Thyroid gland (tissue), 4 donors: ENCODE measurements around the gene MICB. TPM values are rescaled to one million over a fixed set of nuclear protein-coding genes. Genes with fewer than 3 reads are reported as not detected.

Source experiments
- DNase-seq, 2 donors: peaks; one replicate each; pipeline ENCODE4 v3.0.0-alpha.2; 2019
- H3K27ac ChIP-seq, 3 donors: fragments of 200-600 bp; sonication (generic); 1 replicate in 2 of 3; 2 replicates in 1 of 3; pipeline ENCODE4 v1.5.1; 2016 to 2019; ENCODE audit warnings: mild to moderate bottlenecking in 1 of 3, moderate library complexity in 1 of 3
- H3K27me3 ChIP-seq: fragments of 200-600 bp; sonication (generic); one replicate; pipeline ENCODE4 v1.5.1; 2019
- H3K36me3 ChIP-seq, 2 donors: fragments of 200-600 bp; sonication (generic); one replicate each; pipeline ENCODE4 v1.5.1; 2016 to 2019
- H3K4me1 ChIP-seq, 2 donors: fragments of 200-600 bp; sonication (generic); one replicate each; pipeline ENCODE4 v1.5.1; 2017 to 2019
- H3K4me3 ChIP-seq, 3 donors: fragments of 200-600 bp; sonication (generic); replicated peaks in 1 of 3; 1 replicate in 2 of 3; 2 replicates in 1 of 3; pipeline ENCODE4 v1.5.1; 2016; ENCODE audit warnings: mild to moderate bottlenecking in 1 of 3
- H3K9me3 ChIP-seq: fragments of 200-600 bp; sonication (generic); one replicate; pipeline ENCODE4 v1.5.1; 2017
- POLR2A ChIP-seq, 2 donors: fragments of 450-650 bp; IDR thresholded peaks; one replicate each; pipeline ENCODE4 v1.6.1; 2017; ENCODE audit warnings: antibody characterized with exemption in 2 of 2, mild to moderate bottlenecking in 2 of 2, moderate library complexity in 1 of 2
- whole genome bisulfite sequencing, 2 donors: methylation state at CpG; one replicate each; pipeline ENCODE4 v1.1.5; 2017; 5-methylcytosine and 5-hydroxymethylcytosine counted together
- intact Hi-C: fragments of 100-400 bp; cut with DNase I; formaldehyde crosslinking; loops from one replicate; pipeline ENCODE4 v1.15.1; 2023
- total RNA-seq, 4 donors: library from RNA; depleted of rRNA; stranded (reverse); fragments of >200 nt; gene quantifications; one replicate each; pipeline ENCODE4 v1.2.3, GENCODE V29; 2016
- TF ChIP-seq, protein P1 (sequence below), 6 experiments: fragments of 200-600 bp in 3 of 6; fragments of 450-650 bp in 3 of 6; sonication (generic) in 3 of 6; IDR thresholded peaks; one replicate each; pipeline ENCODE4 v1.5.1; 2016 to 2019; ENCODE audit warnings: antibody characterized with exemption in 6 of 6, mild to moderate bottlenecking in 2 of 6, inconsistent platforms in 1 of 6, moderate library complexity in 1 of 6

MICB gene
- total RNA-seq, 4 donors from 2014 or later: 0.89 to 3.4 (median 2.1) TPM

DNA sequence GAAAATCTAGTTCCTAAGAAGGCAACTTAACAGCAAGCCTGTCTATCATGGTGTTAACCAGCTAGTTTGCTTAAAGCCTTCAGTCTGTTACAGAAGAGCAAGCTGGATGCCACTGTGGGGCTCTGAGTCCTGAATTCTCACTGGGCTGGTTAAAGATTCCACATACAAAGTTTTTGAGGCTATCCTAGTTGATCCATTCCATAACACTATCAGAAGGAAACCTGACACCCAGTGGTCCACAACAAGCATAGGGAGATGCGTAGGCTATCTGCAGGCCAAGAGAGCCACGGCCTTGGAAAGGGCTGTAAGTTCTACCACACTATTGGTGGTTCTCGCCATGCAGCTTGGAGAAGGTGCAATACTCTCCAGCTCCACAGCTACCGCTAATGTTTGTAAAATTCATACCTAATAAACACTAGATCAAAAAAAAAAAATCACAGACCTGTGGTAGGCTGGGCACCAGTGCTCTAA, 30.4 kb downstream of the MICB start:
- no peak for DNase-seq
- Histone ChIP-seq H3K4me3 (no peak overlapping the region), H3K4me1 (no peaks in the 10 kb centered on the region), H3K27me3 (no peaks in the 10 kb centered on the region), H3K9me3 (no peaks in the 10 kb centered on the region), H3K36me3 (peaks cover 32 to 39% of the 10 kb centered on the region in 2 donors), H3K27ac (no peak overlapping the region)
- intact Hi-C loops: no loop called here
- TF ChIP-seq, protein P1, sequence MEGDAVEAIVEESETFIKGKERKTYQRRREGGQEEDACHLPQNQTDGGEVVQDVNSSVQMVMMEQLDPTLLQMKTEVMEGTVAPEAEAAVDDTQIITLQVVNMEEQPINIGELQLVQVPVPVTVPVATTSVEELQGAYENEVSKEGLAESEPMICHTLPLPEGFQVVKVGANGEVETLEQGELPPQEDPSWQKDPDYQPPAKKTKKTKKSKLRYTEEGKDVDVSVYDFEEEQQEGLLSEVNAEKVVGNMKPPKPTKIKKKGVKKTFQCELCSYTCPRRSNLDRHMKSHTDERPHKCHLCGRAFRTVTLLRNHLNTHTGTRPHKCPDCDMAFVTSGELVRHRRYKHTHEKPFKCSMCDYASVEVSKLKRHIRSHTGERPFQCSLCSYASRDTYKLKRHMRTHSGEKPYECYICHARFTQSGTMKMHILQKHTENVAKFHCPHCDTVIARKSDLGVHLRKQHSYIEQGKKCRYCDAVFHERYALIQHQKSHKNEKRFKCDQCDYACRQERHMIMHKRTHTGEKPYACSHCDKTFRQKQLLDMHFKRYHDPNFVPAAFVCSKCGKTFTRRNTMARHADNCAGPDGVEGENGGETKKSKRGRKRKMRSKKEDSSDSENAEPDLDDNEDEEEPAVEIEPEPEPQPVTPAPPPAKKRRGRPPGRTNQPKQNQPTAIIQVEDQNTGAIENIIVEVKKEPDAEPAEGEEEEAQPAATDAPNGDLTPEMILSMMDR (IDR thresholded peaks at IDR 0.05): no peak
- TF ChIP-seq POLR2A (IDR thresholded peaks at IDR 0.05): no peak
- 84 to 87% methylated on average over 4 of the region's 4 CpGs for WGBS, 2 donors

- H3K27me3 ChIP-seq: no peaks in the 10 kb centered on the region
- TF ChIP-seq POLR2A (IDR thresholded peaks at IDR 0.05): no peak
- TF ChIP-seq, protein P1 (IDR thresholded peaks at IDR 0.05): no peak
- H3K27ac ChIP-seq: no peak within 1 kb of the TSS
- H3K36me3 ChIP-seq: peaks cover 38 to 44% of the 10 kb centered on the region in 2 donors
- H3K4me3 ChIP-seq: no peak within 1 kb of the TSS
- WGBS, 2 donors: 61 to 70% methylated on average over 7 of the region's 7 CpGs
- no peaks in the 10 kb centered on the region for H3K4me1 ChIP-seq
- intact Hi-C loops: no loop called here
- H3K9me3 ChIP-seq: no peaks in the 10 kb centered on the region
- no peak for DNase-seq
These were observed 30.9 kb downstream of the MICB start, which contains the start of gene MCCD1 for GRCh38 chr6:31528821-31529328. TSS of gene MCCD1 (plus strand) at chr6:31528962. CDS start at chr6:31529015, 53 bp downstream.

- 46 to 57% methylated on average over 10 to 12 of the region's 12 CpGs for WGBS, 2 donors
These were observed 31.6 kb downstream of the MICB start for GRCh38 chr6:31529329-31530150.

DNA sequence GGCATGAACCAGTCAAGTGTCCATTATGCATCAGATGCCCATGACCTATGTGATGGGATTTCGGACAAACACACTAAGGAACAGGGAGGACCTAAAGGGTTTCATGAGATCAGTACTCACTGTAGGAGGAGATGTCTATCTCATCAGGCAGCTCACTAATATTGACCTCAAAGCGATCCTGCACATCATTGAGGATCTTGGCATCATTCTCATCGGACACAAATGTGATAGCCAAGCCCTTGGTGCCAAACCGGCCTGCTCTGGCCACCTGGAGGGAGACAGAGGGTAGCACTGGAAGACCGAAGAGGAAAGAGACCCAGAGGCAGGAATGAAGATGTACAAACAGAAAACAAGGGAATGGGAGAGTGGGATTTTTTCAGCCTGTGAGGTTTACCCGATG, 32.7 kb downstream of the MICB start:
- no peak overlapping the region for H3K4me3 ChIP-seq
- DNase-seq: no peak
- H3K9me3 ChIP-seq: no peaks in the 10 kb centered on the region
- WGBS, 2 donors: 77 to 84% methylated on average over 5 of the region's 6 CpGs
- peaks cover 56 to 62% of the 10 kb centered on the region in 2 donors for H3K36me3 ChIP-seq
- intact Hi-C loops: no loop called here
- H3K27ac ChIP-seq: no peak overlapping the region
- no peaks in the 10 kb centered on the region for H3K27me3 ChIP-seq
- H3K4me1 ChIP-seq: no peaks in the 10 kb centered on the region
- no peak for TF ChIP-seq POLR2A (IDR thresholded peaks at IDR 0.05)
- TF ChIP-seq, protein P1 (IDR thresholded peaks at IDR 0.05): no peak

More at GRCh38 chr6:31529329-31530150, 31.6 kb downstream of the MICB start:
- TF ChIP-seq POLR2A (IDR thresholded peaks at IDR 0.05): no peak
- TF ChIP-seq, protein P1 (IDR thresholded peaks at IDR 0.05): no peak
- no peaks in the 10 kb centered on the region for H3K4me1 ChIP-seq
- H3K27ac ChIP-seq: no peak overlapping the region
- H3K4me3 ChIP-seq: no peak overlapping the region
- intact Hi-C loops: no loop called here
- no peaks in the 10 kb centered on the region for H3K9me3 ChIP-seq
- no peaks in the 10 kb centered on the region for H3K27me3 ChIP-seq
- peaks cover 44 to 51% of the 10 kb centered on the region in 2 donors for H3K36me3 ChIP-seq
- no peak for DNase-seq

DNA sequence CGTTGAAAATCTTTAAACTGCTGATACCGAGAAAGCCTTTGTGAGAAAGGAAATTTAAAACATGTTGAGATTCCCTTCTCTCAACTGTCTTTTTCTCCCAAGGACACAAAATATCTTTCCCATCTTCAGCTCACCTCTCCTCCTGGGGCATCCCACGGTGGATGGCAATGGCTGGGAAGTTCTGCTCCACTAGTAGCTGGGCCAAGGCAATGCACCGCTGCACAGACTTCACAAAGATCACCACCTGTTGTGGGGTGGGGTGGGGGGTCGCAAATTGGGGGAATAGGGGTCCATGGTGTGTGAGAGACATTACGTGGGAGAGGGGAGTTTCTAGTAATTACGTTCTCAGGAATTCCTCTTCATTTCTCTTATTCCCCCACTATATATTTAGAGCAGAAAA, 33.2 kb downstream of the MICB start:
- H3K36me3 ChIP-seq: peaks cover 61 to 67% of the 10 kb centered on the region in 2 donors
- H3K27ac ChIP-seq: no peak overlapping the region
- no peak for DNase-seq
- WGBS, 2 donors: 90 to 92% methylated on average over 7 of the region's 7 CpGs
- no peaks in the 10 kb centered on the region for H3K4me1 ChIP-seq
- TF ChIP-seq, protein P1 (IDR thresholded peaks at IDR 0.05): no peak
- TF ChIP-seq POLR2A (IDR thresholded peaks at IDR 0.05): no peak
- intact Hi-C loops: no loop called here
- no peaks in the 10 kb centered on the region for H3K27me3 ChIP-seq
- H3K9me3 ChIP-seq: no peaks in the 10 kb centered on the region
- no peak overlapping the region for H3K4me3 ChIP-seq
